ENCODE results near the gene TRIM15. TPM values are rescaled to one million over a fixed set of nuclear protein-coding genes. Genes with fewer than 3 reads are reported as not detected.

Gene TRIM15
- total and polyA plus RNA-seq, 9 of the 15 experiments (the other 6 are each of a cell fraction or from before 2014, with no cell fraction given): 0.06 to 2.6 (median 0.83) TPM

Small RNA genes within 50 kb of the gene (small RNA-seq; reads per million reads assigned to genes)
- gene RF00554: not detected

Other genes starting within 250 kb of the TRIM15 start
Only the 7 nearest of the 10 such genes appear.
- gene POLR1H, start 102.3 kb upstream of the TRIM15 start, total RNA-seq (2014; rRNA removed): 92.2 and 119 TPM in 2 replicates
- 126 and 174 TPM in 2 replicates for gene POLR1H, start 102.3 kb upstream of the TRIM15 start, total RNA-seq (2014; rRNA removed; fragmentation: Illumina TruSeq; extraction: Trizol)
- gene POLR1H, start 102.3 kb upstream of the TRIM15 start, total RNA-seq (2015; rRNA removed; fragmentation: Illumina TruSeq; extraction: Trizol): 150 and 160 TPM in 2 replicates
- gene POLR1H, start 102.3 kb upstream of the TRIM15 start, total RNA-seq (2021): 113 and 123 TPM in 2 replicates
- 143 and 156 TPM in 2 replicates for gene POLR1H, start 102.3 kb upstream of the TRIM15 start, polyA plus RNA-seq (2011; rRNA removed)
- 115 and 122 TPM in 2 replicates for gene POLR1H, start 102.3 kb upstream of the TRIM15 start, polyA plus RNA-seq (2014; fragmentation: Illumina TruSeq; extraction: Trizol)
- 100 to 1,000 TPM; 322 to 333 TPM for gene POLR1H, start 102.3 kb upstream of the TRIM15 start, polyA plus RNA-seq (2014; fragmentation: Nextera tagmentation; extraction: Ambion mirVana)
- 121 and 149 TPM in 2 replicates for gene POLR1H, start 102.3 kb upstream of the TRIM15 start, polyA plus RNA-seq (2014; rRNA removed)
- gene PPP1R11, start 96.3 kb upstream of the TRIM15 start, total RNA-seq (2014; rRNA removed): 32.9 and 46.2 TPM in 2 replicates
- 39.3 and 40.8 TPM in 2 replicates for gene PPP1R11, start 96.3 kb upstream of the TRIM15 start, total RNA-seq (2014; rRNA removed; fragmentation: Illumina TruSeq; extraction: Trizol)
- gene PPP1R11, start 96.3 kb upstream of the TRIM15 start, total RNA-seq (2015; rRNA removed; fragmentation: Illumina TruSeq; extraction: Trizol): 51.3 and 51.5 TPM in 2 replicates
- 44.6 and 49.7 TPM in 2 replicates for gene PPP1R11, start 96.3 kb upstream of the TRIM15 start, total RNA-seq (2021)
- 74.6 and 77.8 TPM in 2 replicates for gene PPP1R11, start 96.3 kb upstream of the TRIM15 start, polyA plus RNA-seq (2011; rRNA removed)
- gene PPP1R11, start 96.3 kb upstream of the TRIM15 start, polyA plus RNA-seq (2014; fragmentation: Illumina TruSeq; extraction: Trizol): 71.7 and 94.8 TPM in 2 replicates
- gene PPP1R11, start 96.3 kb upstream of the TRIM15 start, polyA plus RNA-seq (2014; fragmentation: Nextera tagmentation; extraction: Ambion mirVana): 10 to 100 TPM; 17.8 to 30.9 TPM
- 58.1 and 64.1 TPM in 2 replicates for gene PPP1R11, start 96.3 kb upstream of the TRIM15 start, polyA plus RNA-seq (2014; rRNA removed)
- gene RNF39, start 87.8 kb upstream of the TRIM15 start, total RNA-seq (2014; rRNA removed): not detected in 2 replicates
- not detected in 2 replicates for gene RNF39, start 87.8 kb upstream of the TRIM15 start, total RNA-seq (2014; rRNA removed; fragmentation: Illumina TruSeq; extraction: Trizol)
- not detected in 2 replicates for gene RNF39, start 87.8 kb upstream of the TRIM15 start, total RNA-seq (2015; rRNA removed; fragmentation: Illumina TruSeq; extraction: Trizol)
- gene RNF39, start 87.8 kb upstream of the TRIM15 start, total RNA-seq (2021): not detected in 2 replicates
- gene RNF39, start 87.8 kb upstream of the TRIM15 start, polyA plus RNA-seq (2011; rRNA removed): not detected in 2 replicates
- gene RNF39, start 87.8 kb upstream of the TRIM15 start, polyA plus RNA-seq (2014; fragmentation: Illumina TruSeq; extraction: Trizol): not detected in 2 replicates
- not detected for gene RNF39, start 87.8 kb upstream of the TRIM15 start, polyA plus RNA-seq (2014; fragmentation: Nextera tagmentation; extraction: Ambion mirVana)
- not detected in 2 replicates for gene RNF39, start 87.8 kb upstream of the TRIM15 start, polyA plus RNA-seq (2014; rRNA removed)
- not detected in 2 replicates for gene TRIM31, start 50.5 kb upstream of the TRIM15 start, total RNA-seq (2014; rRNA removed)
- gene TRIM31, start 50.5 kb upstream of the TRIM15 start, total RNA-seq (2014; rRNA removed; fragmentation: Illumina TruSeq; extraction: Trizol): not detected in 2 replicates
- gene TRIM31, start 50.5 kb upstream of the TRIM15 start, total RNA-seq (2015; rRNA removed; fragmentation: Illumina TruSeq; extraction: Trizol): not detected in 2 replicates
- gene TRIM31, start 50.5 kb upstream of the TRIM15 start, total RNA-seq (2021): not detected in 2 replicates
- gene TRIM31, start 50.5 kb upstream of the TRIM15 start, polyA plus RNA-seq (2011; rRNA removed): not detected in 2 replicates
- not detected in 2 replicates for gene TRIM31, start 50.5 kb upstream of the TRIM15 start, polyA plus RNA-seq (2014; fragmentation: Illumina TruSeq; extraction: Trizol)
- not detected for gene TRIM31, start 50.5 kb upstream of the TRIM15 start, polyA plus RNA-seq (2014; fragmentation: Nextera tagmentation; extraction: Ambion mirVana)
- not detected in 2 replicates for gene TRIM31, start 50.5 kb upstream of the TRIM15 start, polyA plus RNA-seq (2014; rRNA removed)
- not detected in 2 replicates for gene TRIM40, start 27.4 kb upstream of the TRIM15 start, total RNA-seq (2014; rRNA removed)
- gene TRIM40, start 27.4 kb upstream of the TRIM15 start, total RNA-seq (2014; rRNA removed; fragmentation: Illumina TruSeq; extraction: Trizol): not detected in 2 replicates
- not detected in 2 replicates for gene TRIM40, start 27.4 kb upstream of the TRIM15 start, total RNA-seq (2015; rRNA removed; fragmentation: Illumina TruSeq; extraction: Trizol)
- not detected in 2 replicates for gene TRIM40, start 27.4 kb upstream of the TRIM15 start, total RNA-seq (2021)
- not detected in 2 replicates for gene TRIM40, start 27.4 kb upstream of the TRIM15 start, polyA plus RNA-seq (2011; rRNA removed)
- not detected in 2 replicates for gene TRIM40, start 27.4 kb upstream of the TRIM15 start, polyA plus RNA-seq (2014; fragmentation: Illumina TruSeq; extraction: Trizol)
- under 1 TPM in 1 of 2 experiments, not detected in 1; 0.04 TPM for gene TRIM40, start 27.4 kb upstream of the TRIM15 start, polyA plus RNA-seq (2014; fragmentation: Nextera tagmentation; extraction: Ambion mirVana)
- gene TRIM40, start 27.4 kb upstream of the TRIM15 start, polyA plus RNA-seq (2014; rRNA removed): 0.08 TPM in 1 of 2 replicates, not detected in the other
- gene TRIM10, start 2.3 kb upstream of the TRIM15 start, total RNA-seq (2014; rRNA removed): 0.36 and 0.61 TPM in 2 replicates
- gene TRIM10, start 2.3 kb upstream of the TRIM15 start, total RNA-seq (2014; rRNA removed; fragmentation: Illumina TruSeq; extraction: Trizol): 0.65 and 0.73 TPM in 2 replicates
- gene TRIM10, start 2.3 kb upstream of the TRIM15 start, total RNA-seq (2015; rRNA removed; fragmentation: Illumina TruSeq; extraction: Trizol): 0.36 and 0.38 TPM in 2 replicates
- 0.58 and 0.86 TPM in 2 replicates for gene TRIM10, start 2.3 kb upstream of the TRIM15 start, total RNA-seq (2021)
- gene TRIM10, start 2.3 kb upstream of the TRIM15 start, polyA plus RNA-seq (2011; rRNA removed): 0.26 and 0.31 TPM in 2 replicates
- gene TRIM10, start 2.3 kb upstream of the TRIM15 start, polyA plus RNA-seq (2014; fragmentation: Illumina TruSeq; extraction: Trizol): 0.74 and 0.83 TPM in 2 replicates
- gene TRIM10, start 2.3 kb upstream of the TRIM15 start, polyA plus RNA-seq (2014; fragmentation: Nextera tagmentation; extraction: Ambion mirVana): under 1 TPM; 0.15 to 0.36 TPM
- 0.90 and 1.00 TPM in 2 replicates for gene TRIM10, start 2.3 kb upstream of the TRIM15 start, polyA plus RNA-seq (2014; rRNA removed)
- 2.8 and 5.3 TPM in 2 replicates for gene TRIM26, start 49.9 kb downstream of the TRIM15 start, total RNA-seq (2014; rRNA removed)
- gene TRIM26, start 49.9 kb downstream of the TRIM15 start, total RNA-seq (2014; rRNA removed; fragmentation: Illumina TruSeq; extraction: Trizol): 2.2 TPM in 2 replicates
- gene TRIM26, start 49.9 kb downstream of the TRIM15 start, total RNA-seq (2015; rRNA removed; fragmentation: Illumina TruSeq; extraction: Trizol): 3.7 and 4.3 TPM in 2 replicates
- 5.0 and 5.3 TPM in 2 replicates for gene TRIM26, start 49.9 kb downstream of the TRIM15 start, total RNA-seq (2021)
- gene TRIM26, start 49.9 kb downstream of the TRIM15 start, polyA plus RNA-seq (2011; rRNA removed): 1.4 and 2.0 TPM in 2 replicates
- gene TRIM26, start 49.9 kb downstream of the TRIM15 start, polyA plus RNA-seq (2014; fragmentation: Illumina TruSeq; extraction: Trizol): 5.0 and 5.1 TPM in 2 replicates
- gene TRIM26, start 49.9 kb downstream of the TRIM15 start, polyA plus RNA-seq (2014; fragmentation: Nextera tagmentation; extraction: Ambion mirVana): 1 to 10 TPM in 1 of 2 experiments, under 1 TPM in 1; 0.80 to 1.1 TPM
- gene TRIM26, start 49.9 kb downstream of the TRIM15 start, polyA plus RNA-seq (2014; rRNA removed): 2.6 and 3.7 TPM in 2 replicates

Data from K562 (cell line).